NT2/D1 (cell line): ENCODE data around the gene DYNC1I2.

Experiments used
- YY1 ChIP-seq: IDR thresholded peaks from 2 replicates; pipeline ENCODE4 v1.6.1; 2011; ENCODE audit not compliant: insufficient read length, insufficient read depth
- ZNF274 ChIP-seq: IDR thresholded peaks from 2 replicates; pipeline ENCODE4 v1.6.1; 2011; ENCODE audit warnings: mild to moderate bottlenecking, low read depth, low read length

DNA sequence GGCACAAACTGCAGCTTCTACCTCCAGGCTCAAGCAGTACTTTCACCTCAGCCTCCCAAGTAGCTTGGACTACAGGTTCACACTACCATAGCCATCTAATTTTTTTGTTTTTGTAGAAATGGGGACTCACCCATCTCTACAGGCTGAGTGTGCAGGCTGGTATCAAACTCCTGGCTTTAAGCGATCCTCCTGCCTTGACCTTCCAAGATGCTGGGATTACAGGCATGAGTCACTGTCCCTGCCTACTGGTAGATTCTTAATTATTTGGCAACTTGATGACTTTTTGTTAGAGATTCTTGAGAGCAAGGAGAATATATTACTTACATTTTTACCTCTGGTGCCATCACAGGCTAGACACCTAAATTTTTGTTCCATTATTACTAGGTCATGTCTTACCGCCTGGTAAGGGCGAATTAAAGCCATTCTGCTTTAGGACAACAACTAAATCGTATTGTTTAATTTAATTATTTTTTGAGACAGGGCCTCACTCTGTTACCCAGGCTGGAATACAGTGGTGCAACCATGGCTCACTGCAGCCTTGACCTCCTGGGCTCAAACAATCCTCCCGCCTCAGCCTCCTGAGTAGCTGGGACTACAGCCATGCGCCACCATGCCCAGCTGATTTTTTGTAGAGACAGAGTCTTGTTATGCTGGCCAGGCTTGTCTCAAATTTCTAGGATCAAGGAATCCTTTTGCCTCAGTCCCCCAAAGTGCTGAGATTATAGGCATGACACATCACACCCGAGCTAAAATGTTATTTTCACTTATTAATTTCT is 15.7 kb downstream of the DYNC1I2 start:
- TF ChIP-seq ZNF274 = no peak
- TF ChIP-seq YY1 = no peak
